Endothelial cell (in vitro differentiated cells): ENCODE measurements around the gene SEMA4F. TPM values are rescaled to one million over a fixed set of nuclear protein-coding genes. Genes with fewer than 3 reads are reported as not detected.

Experiments
- DNase-seq: peaks from one replicate; pipeline ENCODE4 v3.0.0; 2021; ENCODE audit warnings: low spot score
- H3K27ac Mint-ChIP-seq: one replicate; pipeline ENCODE4 v1.8.0; 2021; ENCODE audit warnings: mixed read lengths, inconsistent platforms; ENCODE audit not compliant: unreplicated experiment
- H3K27me3 Mint-ChIP-seq: one replicate; pipeline ENCODE4 v1.8.0; 2021; ENCODE audit warnings: mild to moderate bottlenecking, moderate library complexity, mixed read lengths, inconsistent platforms; ENCODE audit not compliant: unreplicated experiment
- H3K36me3 Mint-ChIP-seq: one replicate; pipeline ENCODE4 v1.8.0; 2021; ENCODE audit warnings: mild to moderate bottlenecking, low read depth, mixed read lengths, inconsistent platforms; ENCODE audit not compliant: unreplicated experiment
- H3K4me1 Mint-ChIP-seq: one replicate; pipeline ENCODE4 v1.8.0; 2021; ENCODE audit warnings: mild to moderate bottlenecking, mixed read lengths, inconsistent platforms; ENCODE audit not compliant: unreplicated experiment
- H3K4me3 Mint-ChIP-seq: one replicate; pipeline ENCODE4 v1.8.0; 2021; ENCODE audit warnings: mild to moderate bottlenecking, mixed read lengths, inconsistent platforms; ENCODE audit not compliant: unreplicated experiment
- H3K9me3 Mint-ChIP-seq: one replicate; pipeline ENCODE4 v1.8.0; 2021; ENCODE audit warnings: mixed read lengths, inconsistent platforms; ENCODE audit not compliant: unreplicated experiment
- total RNA-seq: library from RNA; stranded (reverse); fragmentation: NEBNext Ultra II Directional; extraction: Animal tissue kit (Norgen Biotek cat#: 25700); gene quantifications from one replicate; pipeline ENCODE4 v1.2.1, GENCODE V29; 2021; ENCODE audit not compliant: unreplicated experiment
- TF ChIP-seq, protein P1 (sequence below): fragments of 200-600 bp; sonication (generic); IDR thresholded peaks from one replicate; pipeline ENCODE4 v1.5.0; 2021; ENCODE audit warnings: antibody characterized with exemption; ENCODE audit not compliant: unreplicated experiment

The SEMA4F gene
- total RNA-seq, 1 donor from 2014 or later = 9.4 TPM

DNA sequence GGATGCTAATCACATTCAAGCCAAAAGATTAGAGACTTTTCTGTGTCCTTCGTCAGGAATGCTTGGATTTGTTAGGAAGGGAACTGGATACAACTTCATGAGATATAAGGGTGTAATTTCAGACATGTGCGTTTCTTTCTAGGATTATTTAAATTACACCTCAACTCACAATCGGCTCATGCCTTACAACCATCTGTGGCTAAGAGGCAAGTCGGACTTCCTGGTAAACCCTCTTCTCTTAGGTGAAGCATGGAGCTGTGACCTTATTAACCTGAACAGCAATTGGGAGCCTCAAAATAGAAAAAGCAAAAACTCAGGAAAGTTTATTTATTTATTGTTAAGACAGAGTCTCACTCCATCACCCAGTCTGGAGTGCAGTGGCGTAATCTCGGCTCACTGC, 61.8 kb downstream of the SEMA4F start:
- no peak for DNase-seq
- H3K27me3 Mint-ChIP-seq = no peaks in the 10 kb centered on the region
- H3K4me3 Mint-ChIP-seq = peak overlapping the region; percentile 92
- H3K9me3 Mint-ChIP-seq = no peaks in the 10 kb centered on the region
- no peak overlapping the region for H3K27ac Mint-ChIP-seq
- TF ChIP-seq, protein P1, sequence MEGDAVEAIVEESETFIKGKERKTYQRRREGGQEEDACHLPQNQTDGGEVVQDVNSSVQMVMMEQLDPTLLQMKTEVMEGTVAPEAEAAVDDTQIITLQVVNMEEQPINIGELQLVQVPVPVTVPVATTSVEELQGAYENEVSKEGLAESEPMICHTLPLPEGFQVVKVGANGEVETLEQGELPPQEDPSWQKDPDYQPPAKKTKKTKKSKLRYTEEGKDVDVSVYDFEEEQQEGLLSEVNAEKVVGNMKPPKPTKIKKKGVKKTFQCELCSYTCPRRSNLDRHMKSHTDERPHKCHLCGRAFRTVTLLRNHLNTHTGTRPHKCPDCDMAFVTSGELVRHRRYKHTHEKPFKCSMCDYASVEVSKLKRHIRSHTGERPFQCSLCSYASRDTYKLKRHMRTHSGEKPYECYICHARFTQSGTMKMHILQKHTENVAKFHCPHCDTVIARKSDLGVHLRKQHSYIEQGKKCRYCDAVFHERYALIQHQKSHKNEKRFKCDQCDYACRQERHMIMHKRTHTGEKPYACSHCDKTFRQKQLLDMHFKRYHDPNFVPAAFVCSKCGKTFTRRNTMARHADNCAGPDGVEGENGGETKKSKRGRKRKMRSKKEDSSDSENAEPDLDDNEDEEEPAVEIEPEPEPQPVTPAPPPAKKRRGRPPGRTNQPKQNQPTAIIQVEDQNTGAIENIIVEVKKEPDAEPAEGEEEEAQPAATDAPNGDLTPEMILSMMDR = no peak
- H3K36me3 Mint-ChIP-seq = no peaks in the 10 kb centered on the region
- peaks cover 4% of the 10 kb centered on the region for H3K4me1 Mint-ChIP-seq

DNA sequence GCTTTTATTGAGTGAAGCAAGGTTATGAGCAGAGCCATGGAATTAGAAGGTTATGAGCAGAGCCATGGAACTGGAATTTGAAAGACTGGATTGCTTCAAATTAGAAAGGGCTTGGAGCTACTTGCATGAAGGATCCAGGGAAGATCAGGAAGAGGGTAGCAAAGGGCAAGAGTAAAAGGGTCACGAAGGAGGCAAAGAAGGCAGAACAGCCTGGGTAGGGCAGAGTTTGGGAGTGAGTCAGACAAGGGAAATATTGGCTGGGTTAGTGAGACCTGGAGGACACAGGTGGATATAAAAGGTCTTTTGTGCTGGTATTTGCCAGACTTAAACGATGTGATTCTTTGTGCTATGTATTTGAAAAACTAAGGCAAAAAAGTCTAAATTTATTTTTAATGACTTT, 65.0 kb downstream of the SEMA4F start:
- Mint-ChIP-seq H3K27ac (no peak overlapping the region), H3K4me1 (peaks cover 7% of the 10 kb centered on the region), H3K9me3 (no peaks in the 10 kb centered on the region), H3K36me3 (no peaks in the 10 kb centered on the region), H3K4me3 (no peak overlapping the region), H3K27me3 (no peaks in the 10 kb centered on the region)
- TF ChIP-seq, protein P1 = no peak
- no peak for DNase-seq

DNA sequence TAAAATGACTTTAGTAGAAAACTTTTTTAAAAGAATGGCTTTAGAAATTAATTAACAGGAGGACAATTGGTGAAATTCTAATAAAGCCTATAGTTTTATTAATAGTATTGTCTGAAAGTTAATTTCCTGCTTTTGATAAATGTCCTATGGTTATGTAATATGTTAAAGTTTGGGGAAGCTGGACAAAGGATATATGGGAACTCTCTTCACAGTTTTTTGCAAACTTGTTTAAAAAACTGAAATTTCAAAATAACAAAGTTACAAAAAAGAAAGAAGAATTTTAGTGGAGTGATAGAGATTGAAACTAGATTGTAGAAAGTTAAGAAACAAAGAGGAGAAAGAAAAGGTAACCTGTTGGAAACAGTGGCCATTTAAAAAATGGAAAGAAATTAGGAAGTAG, 67.3 kb downstream of the SEMA4F start:
- no peak for DNase-seq
- peaks cover 3% of the 10 kb centered on the region for H3K4me1 Mint-ChIP-seq
- TF ChIP-seq, protein P1 = no peak
- H3K27ac Mint-ChIP-seq = no peak overlapping the region
- no peaks in the 10 kb centered on the region for H3K36me3 Mint-ChIP-seq
- H3K27me3 Mint-ChIP-seq = no peaks in the 10 kb centered on the region
- H3K4me3 Mint-ChIP-seq = no peak overlapping the region
- H3K9me3 Mint-ChIP-seq = no peaks in the 10 kb centered on the region

DNA sequence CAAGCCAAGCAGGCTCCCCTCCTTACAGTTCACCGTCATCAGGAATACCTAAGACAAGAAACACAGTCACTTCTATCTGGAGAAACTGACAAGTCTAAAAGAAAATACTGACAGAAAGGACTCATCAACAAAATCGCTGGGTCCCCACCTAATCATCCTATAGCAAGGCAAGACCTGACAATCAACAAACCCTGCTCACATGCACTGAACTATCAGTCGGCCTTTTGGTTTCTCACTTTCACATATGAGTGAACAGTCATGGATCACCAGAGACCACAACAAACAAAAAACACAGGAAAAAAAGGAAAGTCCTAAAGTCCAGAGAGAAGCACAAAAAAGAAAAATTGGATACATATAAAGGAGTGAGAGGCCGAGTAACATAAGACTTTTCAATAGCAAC, 70.4 kb downstream of the SEMA4F start:
- H3K9me3 Mint-ChIP-seq = no peaks in the 10 kb centered on the region
- DNase-seq = no peak
- TF ChIP-seq, protein P1 = no peak
- no peaks in the 10 kb centered on the region for H3K27me3 Mint-ChIP-seq
- peaks cover 3% of the 10 kb centered on the region for H3K4me1 Mint-ChIP-seq
- H3K36me3 Mint-ChIP-seq = no peaks in the 10 kb centered on the region
- H3K4me3 Mint-ChIP-seq = no peak overlapping the region
- no peak overlapping the region for H3K27ac Mint-ChIP-seq

DNA sequence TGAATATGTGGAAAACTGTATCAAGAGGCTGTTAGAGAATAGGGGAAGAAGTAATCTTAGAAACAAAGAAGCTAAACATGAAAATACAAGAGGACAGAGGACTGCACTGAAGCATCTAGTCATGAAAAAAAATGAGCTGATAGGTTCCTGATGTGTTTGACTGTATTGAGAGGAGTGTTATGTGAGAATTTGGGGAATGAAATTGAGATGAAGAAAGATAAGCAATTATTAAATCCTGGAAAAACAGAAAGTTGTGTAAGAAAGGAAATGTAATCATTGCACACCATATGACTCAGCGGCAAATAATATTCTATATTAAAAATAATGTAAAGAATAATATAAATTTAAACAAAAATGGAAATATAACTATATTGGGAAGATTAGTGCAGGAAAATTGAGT, 71.2 kb downstream of the SEMA4F start:
- Mint-ChIP-seq H3K27ac (no peak overlapping the region), H3K4me3 (no peak overlapping the region), H3K36me3 (no peaks in the 10 kb centered on the region), H3K4me1 (peaks cover 3% of the 10 kb centered on the region), H3K9me3 (no peaks in the 10 kb centered on the region), H3K27me3 (no peaks in the 10 kb centered on the region)
- TF ChIP-seq, protein P1 = no peak
- no peak for DNase-seq
